Germinal center (tissue), 1 donor: ENCODE data around the gene FNDC3B.

Experiments
- DNase-seq: peaks from one replicate; pipeline ENCODE4 v3.0.0; 2012; ENCODE audit warnings: mixed read lengths, low spot score

FNDC3B gene

GRCh38 chr3:172170841-172171240 is 131.5 kb downstream of the FNDC3B start:
- DNase-seq, result no peak

- DNase-seq, result no peak
Measured at GRCh38 chr3:172171396-172172075, 132.2 kb downstream of the FNDC3B start.

- DNase-seq, result no peak
Measured at GRCh38 chr3:172173316-172174254, 134.2 kb downstream of the FNDC3B start.

GRCh38 chr3:172174513-172175253 is 135.3 kb downstream of the FNDC3B start:
- no peak for DNase-seq

GRCh38 chr3:172175254-172175599 is 135.8 kb downstream of the FNDC3B start:
- no peak for DNase-seq

- no peak for DNase-seq
Measured at GRCh38 chr3:172176061-172176770, 136.8 kb downstream of the FNDC3B start.

GRCh38 chr3:172177046-172177445 is 137.7 kb downstream of the FNDC3B start:
- no peak for DNase-seq

GRCh38 chr3:172177803-172178316 is 138.5 kb downstream of the FNDC3B start:
- no peak for DNase-seq

GRCh38 chr3:172179680-172180399 is 140.5 kb downstream of the FNDC3B start:
- DNase-seq, result no peak

GRCh38 chr3:172180473-172180872 is 141.1 kb downstream of the FNDC3B start:
- no peak for DNase-seq

- DNase-seq, result no peak
Measured at GRCh38 chr3:172181932-172182586, 142.7 kb downstream of the FNDC3B start.

GRCh38 chr3:172182797-172183196 is 143.4 kb downstream of the FNDC3B start:
- DNase-seq, result no peak

GRCh38 chr3:172184106-172184822 is 144.9 kb downstream of the FNDC3B start:
- no peak for DNase-seq

- DNase-seq, result no peak
Measured at GRCh38 chr3:172185907-172186306, 146.5 kb downstream of the FNDC3B start.

GRCh38 chr3:172186607-172187006 is 147.2 kb downstream of the FNDC3B start:
- DNase-seq, result no peak

- DNase-seq, result no peak
Measured at GRCh38 chr3:172187511-172187910, 148.1 kb downstream of the FNDC3B start.

- no peak for DNase-seq
Measured at GRCh38 chr3:172188511-172188910, 149.1 kb downstream of the FNDC3B start.

GRCh38 chr3:172189213-172189612 is 149.8 kb downstream of the FNDC3B start:
- DNase-seq, result no peak

GRCh38 chr3:172189987-172190603 is 150.7 kb downstream of the FNDC3B start:
- no peak for DNase-seq
